Pulmonary artery endothelial cell (primary cell): ENCODE data around the gene PLEKHJ1. TPM values are rescaled to one million over a fixed set of nuclear protein-coding genes. Genes with fewer than 3 reads are reported as not detected.
"Not testable (repeated sequence)": the region's sequence is repeated elsewhere in the genome, so short reads cannot be mapped to it uniquely, and the experiment has no call there.

Source experiments
- DNase-seq: peaks from one replicate; pipeline ENCODE4 v3.0.0-alpha.2; 2011; ENCODE audit warnings: low read depth, low spot score
- total RNA-seq: library from RNA; depleted of rRNA; stranded (reverse); fragments of >200 nt; gene quantifications from 2 replicates; pipeline ENCODE4 v1.2.3, GENCODE V29; 2014

The PLEKHJ1 gene
- total RNA-seq, 1 donor from 2014 or later: 55.3 TPM

DNA sequence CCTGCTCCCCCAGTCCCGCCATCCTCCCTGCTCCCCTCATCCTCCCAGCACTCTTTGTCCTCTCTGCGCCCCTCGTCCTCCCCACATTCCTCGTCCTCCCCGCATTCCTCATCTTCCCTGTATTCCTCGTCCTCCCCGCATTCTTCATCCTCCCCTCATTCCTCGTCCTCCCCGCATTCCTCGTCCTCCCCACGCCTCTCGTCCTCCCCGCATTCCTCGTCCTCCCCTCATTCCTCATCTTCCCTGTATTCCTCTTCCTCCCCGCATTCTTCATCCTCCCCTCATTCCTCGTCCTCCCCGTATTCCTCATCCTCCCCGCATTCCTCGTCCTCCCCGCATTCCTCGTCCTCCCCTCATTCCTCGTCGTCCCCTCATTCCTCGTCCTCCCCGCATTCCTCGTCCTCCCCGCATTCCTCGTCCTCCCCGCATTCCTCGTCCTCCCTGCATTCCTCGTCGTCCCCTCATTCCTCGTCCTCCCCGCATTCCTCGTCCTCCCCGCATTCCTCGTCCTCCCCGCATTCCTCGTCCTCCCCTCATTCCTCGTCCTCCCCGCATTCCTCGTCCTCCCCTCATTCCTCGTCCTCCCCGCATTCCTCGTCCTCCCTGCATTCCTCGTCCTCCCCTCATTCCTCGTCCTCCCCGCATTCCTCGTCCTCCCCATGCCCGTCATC, 35.4 kb downstream of the PLEKHJ1 start:
- DNase-seq: not testable (repeated sequence)

DNA sequence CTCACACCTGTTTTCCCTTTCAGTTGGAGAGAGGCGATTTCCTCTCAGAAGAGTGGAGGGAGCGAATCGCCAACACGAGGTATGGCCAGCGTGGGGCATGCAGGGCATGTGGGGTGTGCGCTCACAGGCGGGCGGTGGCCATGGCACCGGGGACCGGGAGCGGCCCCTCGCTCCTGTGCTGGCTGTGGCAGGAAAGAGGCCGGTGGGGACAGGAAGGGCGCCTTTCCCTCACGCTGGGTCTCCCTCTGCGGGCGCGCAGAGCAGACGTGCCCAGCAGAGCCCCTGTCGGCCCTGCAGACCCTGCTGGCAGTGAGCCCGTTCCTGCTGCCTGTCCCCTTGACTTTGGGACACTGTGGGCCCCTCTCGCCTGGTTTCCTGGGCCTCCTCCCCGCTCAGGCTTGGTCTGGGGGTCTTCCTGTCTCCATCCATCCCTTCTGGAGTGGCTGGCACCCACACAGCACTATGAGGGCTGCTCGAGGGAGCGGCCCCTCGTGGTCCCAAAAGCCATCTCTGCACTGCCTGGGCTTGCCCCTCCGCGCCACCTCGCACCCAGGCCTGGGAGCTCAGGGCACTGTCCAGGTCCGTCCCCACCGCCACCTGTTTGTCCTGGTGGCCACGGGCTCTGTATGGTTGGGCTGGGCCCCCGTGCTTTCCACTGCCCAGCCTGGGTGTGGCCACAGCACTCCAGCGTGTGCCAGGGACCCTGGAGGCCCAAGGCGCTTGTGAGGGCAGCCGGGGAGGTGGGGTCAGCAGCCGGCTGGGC, 36.1 kb downstream of the PLEKHJ1 start:
- DNase-seq: no peak

DNA sequence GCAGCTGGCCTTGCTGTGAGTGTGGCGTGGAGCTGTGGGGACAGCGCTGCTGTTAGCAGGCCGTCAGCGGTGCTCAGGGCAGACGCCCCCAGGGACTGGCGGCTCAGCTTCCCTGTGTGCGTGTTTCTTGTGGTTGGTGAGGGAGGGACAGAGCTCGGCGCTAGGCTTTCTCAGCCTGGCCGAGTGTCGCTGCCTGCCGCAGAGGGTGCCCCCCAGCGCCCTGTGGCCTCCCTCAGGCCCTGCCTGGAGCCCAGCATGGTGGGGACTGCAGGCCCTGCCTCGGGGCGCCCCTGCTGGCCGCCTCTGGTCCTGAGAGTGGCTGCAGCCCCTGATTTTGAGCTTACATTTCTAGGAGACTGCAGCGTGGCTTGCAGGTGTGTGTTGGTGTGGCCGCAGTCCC, 36.9 kb downstream of the PLEKHJ1 start:
- DNase-seq: no peak

DNA sequence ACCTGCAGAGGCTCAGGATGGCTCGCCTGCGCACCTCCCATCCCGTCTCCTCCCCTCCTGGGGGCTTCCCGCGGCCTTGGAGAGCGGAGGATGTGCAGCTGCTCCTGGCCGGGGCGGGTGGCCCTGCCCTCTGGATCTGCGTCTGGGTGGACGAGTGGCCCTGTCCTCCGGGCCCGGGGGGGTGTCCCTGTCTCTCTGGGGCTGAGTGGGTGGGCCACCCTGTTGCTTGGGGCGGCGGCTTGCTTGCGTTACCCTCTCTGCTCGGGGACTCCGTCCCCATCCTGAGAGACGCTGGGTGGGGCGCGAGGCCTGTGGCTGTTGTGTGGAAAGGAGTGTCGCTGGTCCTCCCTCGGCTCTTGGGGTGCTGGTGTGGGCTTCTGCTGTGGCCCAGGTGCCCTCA, 37.8 kb downstream of the PLEKHJ1 start:
- no peak for DNase-seq

DNA sequence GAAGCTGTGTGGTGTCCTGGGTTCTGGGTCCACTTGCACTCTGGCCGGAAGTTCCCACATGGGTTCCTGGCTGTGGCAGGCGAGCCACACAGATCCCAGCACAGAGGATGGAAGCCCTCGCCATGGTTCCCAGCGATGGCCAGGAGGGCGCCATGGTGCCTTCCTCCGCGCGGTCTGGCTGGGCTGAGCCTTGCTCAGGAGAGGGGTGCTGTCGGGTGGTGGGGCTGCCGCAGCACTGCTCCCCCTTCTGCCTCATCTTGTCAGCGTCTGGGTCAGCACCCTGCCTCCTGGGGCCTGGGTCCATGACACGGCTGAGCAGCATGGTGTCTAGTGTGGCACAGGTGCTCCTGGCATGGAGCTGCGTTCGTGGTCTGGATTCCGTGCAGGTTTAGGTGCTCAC, 38.9 kb downstream of the PLEKHJ1 start:
- no peak for DNase-seq

DNA sequence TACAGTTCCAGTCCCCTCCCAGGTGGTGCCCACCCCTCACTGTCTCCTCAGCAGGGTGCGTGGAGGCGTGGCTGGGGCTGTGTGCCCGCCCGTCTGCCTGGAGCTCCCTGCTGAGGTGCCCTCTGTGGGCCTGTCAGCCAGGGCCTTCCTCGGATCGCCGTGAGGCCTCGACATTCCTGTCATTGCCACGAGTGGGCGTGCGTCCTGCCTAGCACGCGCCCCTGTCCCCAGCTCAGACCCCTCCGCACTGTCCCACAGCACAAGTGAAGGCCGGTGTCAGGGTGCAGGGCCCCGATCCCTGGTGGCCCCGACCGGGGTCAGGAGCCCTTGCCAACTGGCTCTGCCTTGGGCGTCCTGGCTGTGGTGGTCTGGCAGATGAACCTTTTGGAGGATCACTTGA, 40.2 kb downstream of the PLEKHJ1 start:
- DNase-seq: no peak

DNA sequence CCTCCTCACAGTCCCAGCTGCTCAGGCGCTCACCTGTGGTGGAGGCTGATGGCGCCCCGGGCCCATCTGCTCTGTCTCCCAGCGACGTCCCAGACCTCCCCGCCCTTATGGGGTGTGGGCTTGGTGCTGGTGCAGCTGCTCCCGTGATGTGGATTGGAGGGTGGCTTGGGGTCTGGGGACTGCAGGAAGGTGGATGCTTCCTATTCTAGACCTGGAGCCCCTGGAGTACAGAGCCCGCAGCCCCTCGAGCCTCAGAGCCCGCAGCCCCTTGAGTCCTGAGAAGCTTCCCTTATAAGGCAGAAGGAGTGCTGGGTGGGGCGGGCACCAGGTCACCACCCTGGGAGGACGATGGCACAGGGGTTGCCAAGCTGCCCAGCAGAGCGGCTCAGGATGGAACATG, 40.8 kb downstream of the PLEKHJ1 start:
- no peak for DNase-seq

DNA sequence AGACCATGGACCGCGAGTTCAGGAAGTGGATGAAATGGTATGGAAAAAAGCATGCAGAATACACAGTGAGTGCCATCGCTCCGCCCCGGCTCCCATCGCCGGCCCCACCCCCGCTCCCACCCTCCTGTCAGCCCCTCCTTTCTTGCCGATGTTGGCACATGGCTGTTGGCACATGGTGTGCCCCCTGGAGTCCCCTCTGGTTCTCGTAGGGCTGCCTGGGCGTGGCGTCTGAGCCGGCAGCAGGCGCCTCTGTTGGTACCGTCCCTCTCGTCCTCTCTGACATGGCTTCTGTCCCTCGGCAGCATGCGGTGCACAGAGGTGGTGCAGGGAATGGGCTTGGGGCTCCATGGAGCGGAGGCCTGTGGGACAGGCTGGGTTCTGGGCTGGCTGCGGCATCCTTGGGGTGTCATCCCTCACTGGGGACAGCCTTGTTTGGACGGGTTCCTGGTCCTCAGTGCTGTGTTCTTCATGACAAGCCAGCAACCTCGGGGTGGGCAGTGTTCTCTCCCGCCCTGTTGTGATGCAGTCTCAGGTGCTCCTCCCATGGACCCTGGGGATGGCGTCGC, 41.5 kb downstream of the PLEKHJ1 start:
- no peak for DNase-seq

DNA sequence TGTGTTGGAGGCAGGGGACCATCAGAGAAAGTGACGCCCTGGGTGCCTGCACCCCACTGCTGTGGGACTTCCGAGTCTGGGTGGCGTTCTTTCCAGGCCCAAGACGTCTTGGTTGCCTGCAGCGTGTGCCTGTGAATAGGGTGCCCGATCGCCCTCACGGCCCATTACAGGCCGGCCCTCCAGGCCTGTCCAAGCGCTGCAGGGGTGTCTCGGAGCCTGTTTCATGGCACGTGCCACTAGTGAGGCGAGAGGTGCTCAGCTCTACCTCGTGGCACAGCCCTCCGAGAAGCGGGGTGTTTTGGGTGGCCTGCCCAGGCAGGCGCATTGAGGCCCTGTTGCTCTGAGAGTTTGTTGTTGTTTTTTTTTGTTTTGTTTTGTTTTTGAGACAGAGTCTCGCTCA, 42.3 kb downstream of the PLEKHJ1 start:
- no peak for DNase-seq

DNA sequence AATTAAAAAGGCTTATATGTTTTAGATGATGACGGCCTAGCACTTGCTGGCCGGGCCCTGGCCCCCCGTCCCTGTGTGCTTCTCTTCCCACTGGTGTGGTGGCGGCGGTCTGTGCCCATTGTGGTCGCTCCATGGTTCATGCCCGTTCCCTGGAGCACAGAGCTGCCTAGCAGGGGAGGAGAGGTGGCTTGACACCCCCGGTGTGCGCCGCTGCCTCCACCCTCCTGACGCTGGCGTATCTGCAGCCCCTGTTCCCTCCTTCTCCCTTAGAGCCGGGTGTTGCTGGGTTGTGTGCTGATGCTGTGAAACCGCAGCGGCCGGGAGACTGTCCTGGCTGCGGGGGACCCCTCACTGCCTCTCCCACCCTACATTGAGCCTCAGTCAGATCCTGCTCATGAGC, 43.3 kb downstream of the PLEKHJ1 start:
- no peak for DNase-seq

DNA sequence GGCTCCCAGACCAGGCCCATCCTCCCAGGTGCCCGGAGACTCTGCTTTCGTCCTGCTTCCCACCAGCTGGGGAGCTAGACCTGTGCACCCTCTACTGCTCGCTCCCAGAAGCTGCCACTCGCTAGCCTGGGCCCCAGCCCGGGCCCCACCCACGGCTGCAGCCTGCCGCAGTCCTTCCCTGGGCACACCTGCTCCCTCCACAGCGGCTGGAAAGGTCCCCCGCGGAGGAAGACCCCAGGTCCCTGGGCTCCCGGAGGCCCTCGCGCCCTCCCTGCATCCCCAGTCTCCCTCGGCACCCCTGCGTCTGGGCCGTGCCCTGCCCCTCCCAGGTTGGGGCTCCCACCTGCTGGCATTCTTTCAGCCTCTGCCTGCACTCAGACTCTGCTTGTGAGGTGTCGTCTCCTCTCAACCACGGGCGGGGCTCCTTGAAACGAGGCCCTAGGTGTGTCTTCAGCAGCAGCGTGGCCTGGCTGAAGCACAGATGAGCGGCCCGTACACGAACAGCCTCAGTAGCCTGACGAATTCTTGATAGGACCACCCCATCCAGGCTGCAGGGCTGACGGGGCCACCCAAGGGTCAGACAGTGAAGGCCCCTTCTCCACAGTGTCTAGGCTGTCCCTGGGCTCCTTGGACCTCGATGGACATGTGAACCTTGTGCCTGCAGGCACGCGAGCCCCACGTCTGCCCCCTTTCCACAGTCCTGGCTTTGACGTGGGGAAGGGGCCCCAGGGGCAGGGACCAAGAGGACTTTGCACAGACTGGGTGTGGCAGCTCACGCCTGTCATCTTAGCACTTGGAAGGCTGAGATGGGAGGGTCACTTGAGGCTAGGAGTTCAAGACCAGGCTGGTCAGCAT, 44.4 kb downstream of the PLEKHJ1 start:
- DNase-seq: no peak

DNA sequence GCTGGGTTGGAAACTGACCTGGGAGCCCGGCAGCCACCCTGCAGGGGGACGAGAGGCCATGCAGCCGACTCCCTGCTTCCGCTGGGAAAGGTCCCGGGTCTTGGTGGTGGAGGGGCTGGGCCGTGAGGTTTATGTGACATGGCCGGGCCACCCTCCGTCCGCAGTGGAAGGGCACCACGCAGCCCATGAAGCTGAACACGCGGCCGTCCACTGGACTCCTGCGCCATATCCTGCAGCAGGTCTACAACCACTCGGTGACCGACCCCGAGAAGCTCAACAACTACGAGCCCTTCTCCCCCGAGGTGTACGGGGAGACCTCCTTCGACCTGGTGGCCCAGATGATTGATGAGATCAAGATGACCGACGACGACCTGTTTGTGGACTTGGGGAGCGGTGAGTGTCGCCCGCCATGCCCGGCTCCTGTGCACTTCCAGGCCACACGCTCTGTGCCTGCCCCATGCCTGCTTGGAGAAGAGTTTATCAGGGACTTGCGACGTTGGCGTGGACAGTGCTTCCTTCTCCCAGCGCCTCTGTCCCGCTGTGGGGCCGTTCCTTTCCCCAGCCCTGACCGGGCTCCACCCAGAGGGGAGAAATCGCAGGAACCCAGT, 45.2 kb downstream of the PLEKHJ1 start:
- no peak for DNase-seq

DNA sequence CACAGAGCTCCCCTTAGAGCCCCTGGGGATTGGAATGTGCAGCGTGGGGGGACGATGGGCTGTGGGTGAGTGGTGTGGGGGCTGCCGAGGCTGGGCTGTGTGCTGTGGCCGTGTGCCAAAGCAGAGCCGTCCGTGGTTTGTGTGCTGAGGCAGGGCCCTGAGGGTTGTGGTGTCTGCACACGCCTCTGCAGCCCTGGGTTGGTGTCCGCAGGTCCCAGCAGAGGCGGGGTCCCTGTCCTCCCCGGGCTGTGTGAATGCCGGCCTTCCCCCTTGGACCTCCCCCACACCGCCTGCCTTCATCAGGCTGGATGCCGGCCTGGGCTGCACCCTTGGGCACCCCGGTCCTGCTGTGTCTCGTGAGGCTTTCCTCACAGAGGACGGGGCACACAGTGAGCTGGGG, 46.2 kb downstream of the PLEKHJ1 start:
- no peak for DNase-seq

DNA sequence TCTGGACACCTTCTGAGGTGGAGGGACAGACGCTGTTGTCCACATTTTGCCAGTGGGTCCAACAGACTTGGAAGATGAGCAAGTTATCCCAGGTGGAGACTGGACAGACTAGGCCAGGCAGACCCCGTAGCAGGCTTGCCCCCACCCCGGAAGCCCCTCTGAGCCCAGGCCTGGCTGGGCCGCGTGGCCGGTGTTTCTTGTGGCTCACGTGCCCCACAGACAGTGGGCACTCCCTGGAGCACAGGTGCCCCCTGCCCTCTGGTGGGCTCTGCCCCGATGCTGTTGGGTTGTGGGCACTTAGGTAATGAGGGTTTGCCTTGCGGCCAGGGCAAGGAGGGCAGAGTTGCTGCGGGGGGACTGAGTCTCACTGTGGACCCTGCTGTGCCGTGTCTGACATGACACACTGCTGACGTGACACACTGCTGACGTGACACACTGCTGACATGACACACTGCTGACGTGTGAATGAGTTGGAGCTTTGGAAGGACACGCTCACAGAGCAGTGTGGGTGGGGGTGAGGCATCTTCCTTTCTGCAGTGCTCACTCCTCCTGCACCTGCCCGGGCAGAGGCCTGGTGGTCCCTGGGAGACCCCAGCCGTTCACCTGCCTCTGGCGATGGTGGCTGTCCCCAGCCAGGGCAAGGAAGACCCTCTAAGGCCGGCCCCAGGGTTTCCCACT, 47.3 kb downstream of the PLEKHJ1 start:
- DNase-seq: no peak

DNA sequence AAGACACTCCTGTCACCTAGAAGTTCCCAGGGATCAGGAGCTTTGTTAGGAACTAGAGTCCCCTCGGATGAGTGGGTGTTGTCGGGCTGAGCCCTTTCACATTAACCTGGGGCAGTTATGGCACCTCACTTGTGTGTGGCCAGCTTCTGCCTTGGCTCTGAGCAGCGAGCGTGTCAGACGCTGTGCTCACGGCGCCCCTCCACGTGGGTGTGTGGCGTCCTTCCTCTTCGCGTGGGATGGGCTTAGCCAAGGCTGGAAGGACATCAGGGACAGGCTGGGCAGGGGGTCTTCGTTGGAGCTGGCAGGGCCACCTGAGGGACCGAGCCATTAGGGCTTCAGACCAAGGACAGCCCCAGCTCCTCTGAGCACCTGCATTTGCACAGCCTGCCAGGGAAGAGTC, 49.0 kb downstream of the PLEKHJ1 start:
- DNase-seq: no peak

DNA sequence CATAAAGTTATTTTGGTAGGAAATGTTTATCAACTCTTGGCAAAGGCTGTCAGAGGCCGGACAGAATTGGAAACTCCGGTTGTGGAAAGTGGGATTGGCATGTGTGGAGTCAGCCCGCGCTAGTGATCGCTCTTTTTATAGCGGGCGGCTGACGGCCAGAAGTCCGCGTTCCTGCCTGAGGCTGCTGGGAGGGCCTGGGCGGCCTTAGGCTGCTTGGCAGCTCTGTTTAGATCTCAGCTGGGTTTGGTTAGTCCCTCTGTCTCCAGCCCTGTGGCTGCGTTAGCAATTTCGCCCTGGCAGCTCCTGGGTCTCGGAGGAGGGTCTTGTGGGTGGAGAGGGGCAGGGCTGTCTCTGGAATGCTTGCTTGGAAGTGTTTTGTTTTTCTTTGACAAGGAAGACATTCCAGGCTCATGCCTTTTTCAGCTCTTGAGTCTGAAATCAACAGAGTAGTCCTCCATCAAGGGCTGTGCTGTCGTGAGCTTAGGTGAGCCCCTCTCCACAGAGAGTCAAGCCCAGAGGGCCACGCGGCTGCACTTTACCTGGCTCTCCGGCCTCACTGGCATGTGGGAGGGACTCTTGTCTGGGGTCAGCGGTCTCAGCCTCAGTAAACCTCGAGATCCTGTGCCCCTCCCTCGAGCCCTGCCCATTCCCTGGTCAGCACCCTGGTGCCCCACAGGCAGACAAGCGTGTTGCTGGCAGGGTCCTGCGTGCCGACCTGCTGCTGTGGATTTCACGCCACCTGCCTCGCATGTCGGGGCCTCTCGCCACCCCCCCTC, 49.9 kb downstream of the PLEKHJ1 start:
- DNase-seq: no peak

DNA sequence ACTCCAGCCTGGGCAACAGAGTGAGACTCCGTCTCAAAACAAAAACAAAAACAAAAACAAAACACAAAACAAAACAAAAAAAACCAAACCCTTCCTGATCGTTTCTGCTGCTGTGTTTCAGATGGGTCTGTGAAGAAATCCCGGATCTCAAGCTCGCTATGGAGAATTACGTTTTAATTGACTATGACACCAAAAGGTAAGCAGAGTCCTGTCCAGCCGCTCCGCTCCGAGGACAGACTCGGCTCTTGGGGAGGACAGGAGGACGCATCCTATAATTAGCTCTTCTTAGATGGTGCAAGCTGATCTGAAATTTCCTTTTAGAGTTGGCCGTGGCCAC, 50.4 kb downstream of the PLEKHJ1 start:
- DNase-seq: no peak

DNA sequence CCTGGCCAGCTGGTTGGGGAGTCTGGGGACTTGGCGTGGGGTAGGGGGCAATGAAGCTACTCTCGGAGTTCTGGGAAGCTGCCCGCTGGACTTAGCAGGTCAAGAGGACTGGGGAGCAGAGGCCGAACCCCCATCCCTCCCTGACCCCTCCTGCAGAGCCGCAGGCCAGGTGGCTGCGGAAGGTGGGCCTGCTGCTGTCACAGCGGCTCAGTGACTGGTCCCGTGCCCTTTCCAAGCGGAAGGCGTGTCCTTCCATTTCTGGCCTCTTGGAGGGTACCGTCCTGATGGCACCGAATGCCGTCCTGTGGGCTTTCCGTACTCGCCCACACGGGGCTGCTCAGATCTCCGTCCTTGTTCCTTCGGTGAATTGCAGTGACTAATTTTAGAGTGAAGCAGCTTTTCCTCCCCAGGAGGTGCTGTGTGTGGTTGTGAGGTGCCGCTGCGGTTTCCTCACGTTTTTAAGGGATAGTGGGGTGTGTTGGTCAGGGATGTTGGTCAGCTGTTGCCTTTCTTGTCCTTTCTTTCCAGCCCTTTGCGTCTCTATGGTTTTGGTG, 51.6 kb downstream of the PLEKHJ1 start:
- no peak for DNase-seq
